ENCODE results near the gene ZFYVE9.
"Not testable (repeated sequence)": the region's sequence is repeated elsewhere in the genome, so short reads cannot be mapped to it uniquely, and the experiment has no call there.

The ZFYVE9 gene

DNA sequence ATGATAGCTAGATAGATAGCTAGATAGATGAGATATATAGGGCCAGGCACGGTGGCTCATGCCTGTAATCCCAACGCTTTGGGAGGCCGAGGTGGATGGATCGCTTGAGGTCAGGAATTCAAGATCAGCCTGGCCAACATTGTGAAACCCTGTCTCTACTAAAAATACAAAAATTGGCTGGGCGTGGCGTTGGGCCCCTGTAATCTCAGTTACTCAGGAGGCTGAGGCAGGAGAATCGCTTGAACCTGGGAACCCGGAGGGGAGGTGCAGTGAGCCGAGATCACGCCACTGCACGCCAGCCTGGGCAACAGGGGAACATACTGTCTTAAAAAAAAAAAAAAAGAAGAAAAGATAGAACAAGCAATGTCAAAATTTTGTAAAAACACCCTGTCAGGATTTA is 8.6 kb downstream of the ZFYVE9 start:
- DNase-seq = not testable (repeated sequence)

DNA sequence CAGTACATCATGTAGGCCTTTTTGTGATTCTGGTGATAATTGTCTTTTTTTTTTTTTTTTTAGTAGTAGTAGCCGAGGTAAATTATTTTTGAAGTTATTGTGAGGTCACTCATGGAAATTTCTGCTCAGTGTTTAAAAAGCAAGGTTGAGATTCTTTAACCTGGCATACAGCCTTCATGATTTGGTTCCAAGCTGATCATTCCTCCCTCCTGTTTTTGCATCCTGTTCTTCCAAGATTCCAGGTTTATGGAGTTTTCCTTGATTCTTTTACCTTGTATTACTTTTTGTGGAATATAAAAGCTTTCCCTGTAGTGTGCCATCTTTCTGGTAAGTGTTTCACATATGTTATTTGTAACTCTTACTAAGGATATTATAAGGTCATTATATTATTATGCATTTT is 9.1 kb downstream of the ZFYVE9 start:
- DNase-seq = no peak

DNA sequence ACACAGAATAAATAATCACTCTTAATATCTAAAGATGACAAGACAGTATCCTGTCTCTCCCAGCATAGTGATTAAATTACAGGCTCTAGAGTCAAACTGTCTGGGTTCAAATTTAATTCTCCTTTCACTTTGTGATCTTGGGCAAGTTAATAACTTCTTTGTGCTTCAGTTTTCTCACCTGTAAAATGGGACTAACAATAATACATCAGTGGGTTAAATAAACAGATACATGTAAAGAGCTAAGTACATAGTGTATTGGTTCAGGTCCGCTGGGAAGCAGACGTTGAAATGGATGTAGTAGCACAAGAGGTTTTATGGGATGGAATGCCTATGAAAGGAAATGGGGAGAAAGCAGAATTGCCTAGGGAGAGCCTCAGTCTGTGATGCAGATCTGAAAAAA is 10.7 kb downstream of the ZFYVE9 start:
- DNase-seq = no peak

DNA sequence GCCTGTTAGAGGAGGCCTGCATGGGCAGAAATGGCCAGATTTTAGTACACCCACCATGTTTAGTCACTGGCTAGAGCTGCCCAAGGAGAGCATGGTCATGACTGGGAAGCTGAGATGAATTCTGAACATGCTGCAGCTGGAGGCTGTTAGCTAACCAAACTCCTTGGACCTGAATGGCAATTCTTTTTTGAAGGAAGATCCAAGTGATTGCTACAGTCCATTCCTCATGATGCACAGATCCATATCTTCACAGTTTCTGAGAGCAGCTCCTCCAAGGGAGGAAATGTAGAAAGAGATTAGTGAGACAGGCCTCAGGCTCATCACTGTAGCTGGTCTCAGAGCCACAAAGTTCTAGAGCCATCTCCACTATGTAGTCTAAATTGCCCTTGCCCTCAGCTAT is 11.1 kb downstream of the ZFYVE9 start:
- DNase-seq = no peak

DNA sequence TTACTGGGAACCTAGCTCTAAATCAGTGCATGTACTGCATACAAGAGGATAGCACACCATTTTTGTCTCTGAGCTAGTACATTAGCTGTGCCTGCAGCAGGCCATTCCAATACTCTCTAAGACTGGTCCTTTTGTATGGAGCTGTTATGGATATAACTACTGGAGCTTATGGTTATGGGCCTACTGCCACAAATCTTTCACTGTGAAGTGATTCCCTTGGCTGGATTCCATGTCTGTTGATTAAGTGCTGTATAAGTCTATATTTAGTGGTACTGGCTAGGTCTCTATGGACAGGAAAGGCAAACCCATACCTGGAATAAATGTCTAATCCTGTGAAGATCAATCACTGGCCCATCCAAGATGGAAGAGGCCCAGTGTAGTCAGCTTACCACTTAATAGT is 12.0 kb downstream of the ZFYVE9 start:
- DNase-seq = no peak

- no peak for DNase-seq
Measured at GRCh38 chr1:52156460-52156859, 14.6 kb downstream of the ZFYVE9 start.

DNA sequence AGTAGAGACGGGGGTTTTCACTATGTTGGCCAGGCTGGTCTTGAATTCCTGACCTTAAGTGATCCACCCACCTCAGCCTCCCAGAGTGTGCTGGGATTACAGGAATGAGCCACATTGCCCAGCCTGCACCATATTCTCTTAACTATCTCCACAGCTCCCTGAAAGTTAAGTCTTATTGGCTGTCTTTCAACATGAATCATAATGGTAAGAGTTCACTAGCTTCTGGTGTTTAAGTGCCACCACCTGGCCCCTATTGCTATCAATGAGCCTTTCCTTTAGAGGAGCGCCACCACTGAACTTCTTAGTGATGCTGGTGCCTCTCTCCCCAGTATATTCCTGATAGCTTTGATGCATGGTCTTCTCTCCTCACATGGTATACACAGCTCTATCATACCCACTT is 15.7 kb downstream of the ZFYVE9 start:
- no peak for DNase-seq

DNA sequence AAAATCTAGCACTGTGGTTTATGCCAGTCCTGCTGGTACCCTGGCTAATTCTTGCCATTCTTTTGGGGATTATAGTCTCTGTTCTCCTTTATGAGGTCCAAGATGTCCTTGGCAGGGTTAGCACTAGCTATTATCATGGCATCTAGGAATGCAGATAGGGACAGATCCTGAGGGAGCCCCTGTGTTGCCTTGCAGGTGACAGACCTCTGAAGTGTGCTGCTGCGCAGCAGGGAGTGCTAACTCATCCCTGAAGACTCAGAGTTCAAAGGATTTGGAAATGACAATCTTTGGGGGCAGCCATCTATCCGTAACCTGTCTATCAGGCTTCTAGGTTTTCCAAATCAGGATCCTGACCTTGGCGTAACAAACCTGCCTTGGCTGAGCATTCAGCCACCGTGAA is 16.3 kb downstream of the ZFYVE9 start:
- no peak for DNase-seq

DNA sequence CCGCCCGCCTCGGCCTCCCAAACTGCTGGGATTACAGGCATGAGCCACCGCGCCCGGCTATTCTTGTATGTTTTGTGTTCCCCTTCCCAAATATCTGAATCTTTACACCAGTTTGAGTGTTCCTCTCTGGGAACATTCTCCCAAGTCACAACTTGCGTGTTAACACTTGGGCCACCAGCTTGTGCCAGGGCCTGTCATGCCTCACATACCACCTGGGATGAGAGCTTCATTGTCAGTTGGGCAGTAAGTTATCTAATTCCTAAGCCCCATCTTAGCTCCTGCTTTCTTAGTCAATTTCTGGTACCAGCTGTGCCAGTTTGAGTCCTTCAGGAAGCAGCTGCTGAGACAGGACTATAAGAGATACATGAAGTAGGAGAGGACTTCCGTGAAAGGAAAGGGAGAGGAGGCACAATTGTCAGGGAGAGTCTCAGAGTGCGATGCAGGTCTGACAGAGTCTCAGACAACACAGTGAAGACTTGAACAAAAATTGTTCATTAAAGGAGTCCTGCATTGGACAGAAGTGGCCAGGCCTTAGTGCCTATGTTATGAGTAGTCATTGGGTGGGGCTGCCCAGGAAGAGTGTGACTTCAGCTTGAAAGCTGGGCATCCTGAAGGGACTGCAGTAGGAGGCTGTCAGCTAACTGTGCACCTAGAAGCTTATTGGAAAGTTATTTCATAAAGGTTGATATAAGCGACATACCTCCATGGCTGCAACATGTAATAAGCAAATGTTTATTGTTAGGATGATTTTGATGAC is 17.3 kb downstream of the ZFYVE9 start:
- no peak for DNase-seq

DNA sequence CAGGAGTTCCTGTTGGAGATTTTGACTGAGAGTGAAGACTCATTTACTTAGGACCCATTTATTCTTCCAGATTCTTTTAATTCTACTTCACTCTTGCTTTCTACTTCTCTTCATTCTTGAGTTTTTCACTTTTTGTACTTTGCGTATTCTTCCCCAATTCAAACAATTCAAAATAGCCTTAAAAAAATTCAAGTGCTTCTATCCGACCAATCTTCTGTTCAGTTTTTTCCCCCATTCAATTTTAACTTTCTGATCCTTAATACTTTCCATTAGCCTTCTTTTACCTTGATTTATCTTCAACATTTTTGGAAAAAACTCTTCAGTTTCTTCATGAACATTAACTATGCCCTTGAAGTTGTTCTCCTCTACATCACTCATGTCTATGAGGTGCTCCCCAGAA is 21.1 kb downstream of the ZFYVE9 start:
- no peak for DNase-seq

DNA sequence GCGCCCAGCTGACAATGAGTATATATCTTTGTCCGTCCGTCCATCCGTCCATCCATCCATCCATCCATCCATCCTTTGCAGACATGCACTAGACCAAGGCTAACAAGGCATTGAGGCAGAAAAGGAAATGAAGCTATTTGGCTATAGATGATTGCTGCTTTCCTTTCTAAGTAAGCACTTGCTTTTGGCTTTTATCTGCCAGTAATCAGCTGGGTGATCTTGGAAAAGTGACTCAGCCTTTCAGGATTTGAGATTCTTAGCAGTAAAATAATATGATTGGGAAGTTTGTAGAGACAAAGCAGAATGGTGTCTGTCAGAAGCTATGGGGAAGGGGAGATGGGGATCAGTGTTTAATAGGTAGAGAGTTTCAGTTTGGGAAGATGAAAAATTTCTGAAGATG is 22.7 kb downstream of the ZFYVE9 start:
- DNase-seq = no peak

DNA sequence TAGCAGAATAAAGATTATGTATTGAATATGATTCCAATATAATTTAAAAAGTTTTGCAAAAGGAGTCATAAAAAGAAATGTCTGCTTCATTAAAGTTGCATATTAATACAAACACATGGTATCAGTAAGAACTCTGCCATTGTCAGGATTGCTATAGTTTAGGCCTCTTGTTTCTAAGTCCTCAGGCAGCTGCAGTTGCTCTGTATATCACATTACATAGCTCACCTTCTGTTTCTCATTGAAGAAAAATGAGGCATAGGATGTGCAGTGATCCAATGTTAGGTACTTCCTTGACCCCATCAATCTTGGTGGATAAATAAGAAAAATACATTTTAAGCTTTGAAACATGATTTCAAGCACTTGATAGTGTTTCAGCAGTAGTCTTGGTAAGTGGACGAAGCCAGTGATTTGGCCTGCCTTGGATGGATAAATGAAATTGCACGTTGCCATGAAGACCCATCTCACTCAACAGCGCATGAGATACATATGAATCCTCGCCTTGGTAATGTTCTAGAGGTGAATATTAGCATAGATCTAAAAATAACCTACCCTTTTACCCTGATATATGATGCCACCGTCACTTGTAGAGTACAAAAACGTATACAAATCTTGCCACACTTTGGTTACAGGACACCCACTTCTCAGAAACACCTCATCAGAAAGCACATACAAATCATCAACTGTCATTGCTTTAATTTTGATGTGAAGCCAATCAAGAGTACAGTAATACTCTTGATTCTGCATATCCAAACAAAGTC is 25.3 kb downstream of the ZFYVE9 start:
- DNase-seq = no peak

DNA sequence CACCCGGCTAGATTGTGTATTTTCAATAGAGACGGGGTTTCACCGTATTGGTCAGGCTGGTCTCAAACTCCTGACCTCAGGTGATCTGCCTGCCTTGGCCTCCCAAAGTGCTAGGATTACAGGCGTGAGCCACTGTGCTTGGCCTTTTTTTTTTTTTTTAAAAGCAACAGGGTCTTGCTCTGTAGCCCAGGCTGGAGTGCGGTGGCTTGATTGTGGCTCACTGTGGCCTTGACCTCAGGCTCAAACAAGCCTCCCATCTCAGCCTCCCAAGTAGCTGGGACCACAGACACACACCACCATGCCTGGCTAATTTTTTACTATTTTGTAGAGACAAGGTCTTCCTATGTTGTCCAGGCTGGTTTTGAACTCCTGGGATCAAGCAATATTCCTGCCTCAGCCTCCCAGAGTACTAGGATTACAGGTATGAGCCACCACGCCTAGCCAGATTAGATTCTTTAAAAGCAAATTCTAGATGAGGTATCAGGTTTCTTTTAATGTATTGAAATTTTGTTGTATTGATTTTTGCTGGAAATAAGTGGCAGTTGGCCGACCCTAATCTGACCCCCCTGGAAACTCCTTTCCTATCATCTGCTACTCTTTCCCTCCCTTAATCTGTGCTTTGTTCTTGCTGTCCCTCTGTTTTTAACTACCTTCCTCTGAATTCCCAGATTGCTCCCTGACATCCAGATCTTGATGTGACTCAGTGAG is 26.6 kb downstream of the ZFYVE9 start:
- DNase-seq = no peak

- DNase-seq = not testable (repeated sequence)
Measured at GRCh38 chr1:52171149-52171548, 29.3 kb downstream of the ZFYVE9 start.

GRCh38 chr1:52179073-52179472 is 37.2 kb downstream of the ZFYVE9 start:
- no peak for DNase-seq

- no peak for DNase-seq
Measured at GRCh38 chr1:52180176-52180575, 38.3 kb downstream of the ZFYVE9 start.

GRCh38 chr1:52181759-52182158 is 39.9 kb downstream of the ZFYVE9 start:
- not testable (repeated sequence) for DNase-seq

GRCh38 chr1:52182328-52182727 is 40.4 kb downstream of the ZFYVE9 start:
- not testable (repeated sequence) for DNase-seq

DNA sequence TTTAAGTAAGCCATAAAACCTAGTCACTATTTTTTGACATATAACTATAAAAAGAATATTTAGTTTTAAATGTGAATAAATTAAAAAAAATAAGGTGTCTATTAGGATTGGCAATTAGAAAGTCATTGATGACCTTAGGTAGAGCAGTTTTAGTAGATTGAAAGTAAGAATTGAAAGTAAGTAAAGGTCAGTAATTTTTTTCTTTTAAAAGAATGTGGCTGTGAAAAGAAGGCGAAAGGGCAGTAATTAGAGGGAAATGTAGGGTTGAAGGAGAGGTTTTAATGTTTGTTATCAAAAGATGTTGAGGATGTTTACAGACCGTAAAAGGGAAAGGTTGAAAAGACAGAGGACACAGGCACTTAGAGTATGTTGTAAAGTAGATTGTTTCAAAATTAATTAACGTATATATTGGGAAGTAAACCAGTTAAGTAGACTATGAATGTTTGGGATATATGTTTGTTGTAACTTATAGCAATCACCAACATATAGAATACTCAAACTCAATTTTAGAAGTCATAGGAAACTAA is 41.0 kb downstream of the ZFYVE9 start:
- no peak for DNase-seq

DNA sequence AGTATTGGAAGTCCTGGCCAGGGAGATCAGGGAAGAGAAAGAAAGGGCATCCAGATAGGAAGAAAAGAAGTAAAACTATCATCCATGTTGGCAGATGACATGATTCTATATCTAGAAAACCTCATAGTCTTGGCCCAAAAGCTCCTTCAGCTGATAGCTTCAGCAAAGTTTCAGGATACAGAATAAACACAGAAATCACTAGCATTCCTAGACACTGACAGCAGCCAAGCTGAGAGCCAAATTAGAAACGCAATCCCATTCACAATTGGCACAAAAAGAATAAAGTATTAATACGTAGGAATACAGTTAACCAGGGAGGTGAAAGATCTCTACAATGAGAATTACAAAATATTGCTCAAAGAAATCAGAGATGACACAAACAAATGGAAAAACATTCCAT is 44.6 kb downstream of the ZFYVE9 start:
- no peak for DNase-seq

DNA sequence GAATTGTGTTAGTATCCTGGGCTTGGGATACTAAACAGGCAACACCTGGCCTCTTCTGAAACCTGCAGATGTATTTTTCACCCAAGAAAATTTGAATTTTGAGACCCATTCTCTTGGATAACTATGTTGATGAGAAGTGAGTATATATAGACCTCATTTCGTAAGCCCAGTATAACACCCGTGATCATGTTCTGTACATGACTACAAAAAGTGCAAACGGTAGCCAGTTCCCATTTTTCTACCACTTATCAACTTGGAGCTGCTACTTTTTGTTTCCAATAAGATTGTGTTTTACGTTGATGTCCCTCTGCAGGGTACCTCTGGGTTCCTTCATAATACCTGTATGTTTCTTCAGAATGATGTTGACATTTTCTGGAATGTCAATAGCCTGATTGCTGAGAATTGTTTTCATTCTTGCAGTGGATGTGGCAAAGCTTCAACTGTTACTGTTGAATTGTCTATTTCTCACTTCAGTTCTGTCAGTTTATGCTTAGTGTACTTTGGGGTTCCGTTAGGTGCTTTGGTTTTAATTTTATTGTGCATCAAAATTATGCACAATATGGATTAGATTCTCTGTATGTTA is 48.1 kb downstream of the ZFYVE9 start:
- DNase-seq = no peak

DNA sequence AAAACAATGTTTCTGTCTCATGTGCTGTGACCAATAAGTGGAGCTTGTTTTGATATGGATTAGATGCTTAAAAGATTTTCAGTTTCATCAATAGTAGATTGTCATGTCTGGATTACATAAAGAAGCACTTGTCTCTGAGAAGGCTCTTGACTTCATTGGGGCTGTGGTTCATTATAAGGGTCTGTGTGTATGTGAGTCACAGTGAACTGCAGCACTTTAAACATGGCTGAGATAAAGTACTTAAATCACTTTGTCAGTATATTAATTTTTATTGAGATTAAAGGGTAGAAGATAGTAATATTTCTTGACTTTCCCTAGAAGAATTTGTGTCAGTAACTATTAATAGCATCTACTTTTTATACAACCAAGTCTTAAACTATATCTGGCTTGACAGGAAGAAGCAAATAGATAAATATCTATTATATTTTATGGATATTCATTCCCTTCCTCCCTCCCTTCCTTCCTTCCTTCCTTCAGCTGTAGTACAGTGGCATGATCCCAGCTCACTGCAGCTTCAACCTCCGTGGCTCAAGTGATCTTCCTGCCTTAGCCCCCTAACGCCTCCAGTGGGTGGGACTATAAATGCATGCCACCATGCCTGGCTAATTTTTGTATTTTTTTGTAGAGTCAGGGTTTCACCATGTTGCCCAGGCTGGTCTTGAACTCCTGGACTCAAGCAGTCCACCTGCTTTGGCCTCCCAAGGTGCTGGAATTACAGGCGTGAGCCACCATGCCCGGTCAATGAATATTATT is 48.8 kb downstream of the ZFYVE9 start:
- no peak for DNase-seq
